Colon (tissue), 2 donors: Measurements from ENCODE around the gene AKIRIN1.
"Not testable (repeated sequence)": the region's sequence is repeated elsewhere in the genome, so short reads cannot be mapped to it uniquely, and the experiment has no call there.

Source experiments
- FAIRE-seq: peaks from 2 replicates; lab custom pipeline; 2012; peaks lifted over from hg19 to GRCh38; lab: Jason Lieb, UNC
- donor health status: control.
- donor health status: control.

AKIRIN1 gene

GRCh38 chr1:39046613-39047210 is 55.6 kb downstream of the AKIRIN1 start:
- FAIRE-seq: no peak

- no peak for FAIRE-seq
Observed at GRCh38 chr1:39047374-39048229, 56.5 kb downstream of the AKIRIN1 start.

GRCh38 chr1:39048745-39049370 is 57.8 kb downstream of the AKIRIN1 start:
- FAIRE-seq: no peak

- FAIRE-seq: no peak
Observed at GRCh38 chr1:39050001-39050400, 58.9 kb downstream of the AKIRIN1 start.

- not testable (repeated sequence) for FAIRE-seq
Observed at GRCh38 chr1:39051193-39051850, 60.2 kb downstream of the AKIRIN1 start.

GRCh38 chr1:39051956-39052355 is 60.9 kb downstream of the AKIRIN1 start:
- FAIRE-seq: no peak

GRCh38 chr1:39055213-39055710 is 64.2 kb downstream of the AKIRIN1 start:
- not testable (repeated sequence) for FAIRE-seq
